ENCODE measurements around the gene LRP5. TPM values are rescaled to one million over a fixed set of nuclear protein-coding genes. Genes with fewer than 3 reads are reported as not detected.

Gene LRP5
- total RNA-seq, 1 donor from 2014 or later, result 44.3 TPM

GRCh38 chr11:68306636-68307035, 5.8 kb upstream of the LRP5 start:
- H3K9me3 Mint-ChIP-seq, result peaks cover 4% of the 10 kb centered on the region
- H3K27me3 Mint-ChIP-seq (ENCODE audit: low read depth), result no peaks in the 10 kb centered on the region
- no peak for DNase-seq (ENCODE audit: low read depth, low spot score)
- no peaks in the 10 kb centered on the region for H3K36me3 Mint-ChIP-seq (ENCODE audit: low read depth)
- H3K4me3 Mint-ChIP-seq, result peak overlapping the region; percentile 32
- no peak overlapping the region for H3K27ac Mint-ChIP-seq (ENCODE audit: unreplicated experiment)
- no peak for TF ChIP-seq CTCF (conservative IDR thresholded peaks at IDR 0.05)
- peaks cover 13% of the 10 kb centered on the region for H3K4me1 Mint-ChIP-seq

- TF ChIP-seq CTCF (conservative IDR thresholded peaks at IDR 0.05), result no peak
- Mint-ChIP-seq H3K36me3 (ENCODE audit: low read depth) (no peaks in the 10 kb centered on the region), H3K4me1 (peaks cover 13% of the 10 kb centered on the region), H3K9me3 (peaks cover 4% of the 10 kb centered on the region), H3K27ac (ENCODE audit: unreplicated experiment) (no peak overlapping the region), H3K27me3 (ENCODE audit: low read depth) (no peaks in the 10 kb centered on the region), H3K4me3 (no peak overlapping the region)
- no peak for DNase-seq (ENCODE audit: low read depth, low spot score)
These were observed 4.3 kb upstream of the LRP5 start for GRCh38 chr11:68308068-68308467.

DNA sequence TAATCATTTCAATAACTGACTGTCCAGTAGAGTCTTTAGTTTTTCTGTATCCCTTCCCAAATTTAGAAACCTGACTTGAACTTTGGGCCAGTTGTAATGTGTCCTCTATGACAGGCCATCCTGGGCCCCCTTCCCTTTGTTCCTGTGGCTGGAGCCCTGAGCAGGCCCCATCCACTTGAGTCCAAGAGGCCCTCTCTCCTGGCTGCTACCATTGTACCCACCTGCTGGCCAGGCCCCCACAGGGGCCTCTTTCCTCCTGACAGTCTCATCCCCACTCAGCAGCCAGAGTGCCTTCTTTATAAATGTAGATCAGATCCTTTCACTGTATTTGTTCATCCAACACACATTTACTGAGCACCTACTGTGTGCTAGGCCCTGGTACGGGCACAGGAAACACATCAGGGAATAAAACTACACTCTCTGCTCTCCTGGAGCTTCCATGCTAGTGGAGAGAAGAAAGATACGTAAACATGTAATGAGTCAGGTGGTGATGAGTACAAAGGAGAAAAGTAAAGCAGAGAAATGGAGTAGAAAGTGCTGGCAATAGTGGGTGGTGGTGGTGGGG, 2.7 kb upstream of the LRP5 start:
- DNase-seq (ENCODE audit: low read depth, low spot score), result no peak
- TF ChIP-seq CTCF (conservative IDR thresholded peaks at IDR 0.05), result no peak
- H3K36me3 Mint-ChIP-seq (ENCODE audit: low read depth), result no peaks in the 10 kb centered on the region
- H3K27ac Mint-ChIP-seq (ENCODE audit: unreplicated experiment), result no peak overlapping the region
- peaks cover 27% of the 10 kb centered on the region for H3K4me1 Mint-ChIP-seq
- peak overlapping the region; percentile 79 for H3K4me3 Mint-ChIP-seq
- no peaks in the 10 kb centered on the region for H3K27me3 Mint-ChIP-seq (ENCODE audit: low read depth)
- H3K9me3 Mint-ChIP-seq, result no peaks in the 10 kb centered on the region

DNA sequence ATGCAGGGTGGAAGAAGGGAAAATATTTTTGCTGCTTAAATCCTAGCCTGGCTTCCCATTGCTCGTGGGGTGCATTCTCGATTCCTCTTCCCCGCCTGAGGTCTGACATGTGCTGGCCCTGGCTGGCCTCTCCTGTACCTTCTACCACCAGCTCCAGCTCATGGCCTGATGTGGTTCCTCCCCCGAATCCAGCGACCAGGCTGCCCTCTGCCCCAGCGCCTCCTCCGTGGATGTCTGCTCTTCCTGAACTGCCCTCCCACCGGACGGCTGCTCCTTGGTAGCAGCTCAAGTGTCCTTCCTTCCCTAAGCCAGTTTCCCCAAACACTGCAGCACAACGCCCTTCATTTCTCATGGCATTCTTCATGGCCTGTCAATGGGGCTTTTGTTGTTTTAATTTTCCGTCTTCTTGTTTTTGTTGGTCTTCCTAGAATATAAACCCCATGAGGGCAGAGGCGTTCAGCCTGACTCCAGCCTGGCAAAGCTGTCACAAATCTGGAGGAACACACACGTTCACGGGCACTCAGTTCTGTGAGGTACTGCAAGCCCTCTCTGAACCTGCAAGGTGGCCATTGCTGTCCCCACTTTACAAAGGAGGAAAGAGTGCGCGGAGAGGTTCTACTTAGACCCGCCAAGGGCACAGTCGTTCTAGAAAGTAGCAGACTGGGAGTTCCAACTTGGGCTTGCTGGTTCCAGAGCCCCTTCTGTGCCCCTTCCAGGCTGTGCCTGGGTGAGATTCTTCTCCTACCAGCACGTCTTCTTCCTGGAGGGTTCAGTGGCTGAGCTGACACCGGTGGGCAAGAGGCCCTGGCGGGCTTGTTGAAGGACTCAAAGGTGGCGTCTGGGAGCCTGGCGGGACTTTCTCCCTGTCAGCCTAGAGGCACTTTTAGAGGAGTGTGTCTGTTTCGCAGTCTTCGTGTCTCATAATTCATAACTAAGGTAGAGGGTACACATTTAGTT, 953 bp upstream of the LRP5 start:
- TF ChIP-seq CTCF (conservative IDR thresholded peaks at IDR 0.05), result no peak
- H3K4me3 Mint-ChIP-seq, result peak overlapping the region; percentile 79
- no peaks in the 10 kb centered on the region for H3K9me3 Mint-ChIP-seq
- no peaks in the 10 kb centered on the region for H3K36me3 Mint-ChIP-seq (ENCODE audit: low read depth)
- H3K27me3 Mint-ChIP-seq (ENCODE audit: low read depth), result no peaks in the 10 kb centered on the region
- no peak for DNase-seq (ENCODE audit: low read depth, low spot score)
- no peak overlapping the region for H3K27ac Mint-ChIP-seq (ENCODE audit: unreplicated experiment)
- H3K4me1 Mint-ChIP-seq, result peaks cover 38% of the 10 kb centered on the region

DNA sequence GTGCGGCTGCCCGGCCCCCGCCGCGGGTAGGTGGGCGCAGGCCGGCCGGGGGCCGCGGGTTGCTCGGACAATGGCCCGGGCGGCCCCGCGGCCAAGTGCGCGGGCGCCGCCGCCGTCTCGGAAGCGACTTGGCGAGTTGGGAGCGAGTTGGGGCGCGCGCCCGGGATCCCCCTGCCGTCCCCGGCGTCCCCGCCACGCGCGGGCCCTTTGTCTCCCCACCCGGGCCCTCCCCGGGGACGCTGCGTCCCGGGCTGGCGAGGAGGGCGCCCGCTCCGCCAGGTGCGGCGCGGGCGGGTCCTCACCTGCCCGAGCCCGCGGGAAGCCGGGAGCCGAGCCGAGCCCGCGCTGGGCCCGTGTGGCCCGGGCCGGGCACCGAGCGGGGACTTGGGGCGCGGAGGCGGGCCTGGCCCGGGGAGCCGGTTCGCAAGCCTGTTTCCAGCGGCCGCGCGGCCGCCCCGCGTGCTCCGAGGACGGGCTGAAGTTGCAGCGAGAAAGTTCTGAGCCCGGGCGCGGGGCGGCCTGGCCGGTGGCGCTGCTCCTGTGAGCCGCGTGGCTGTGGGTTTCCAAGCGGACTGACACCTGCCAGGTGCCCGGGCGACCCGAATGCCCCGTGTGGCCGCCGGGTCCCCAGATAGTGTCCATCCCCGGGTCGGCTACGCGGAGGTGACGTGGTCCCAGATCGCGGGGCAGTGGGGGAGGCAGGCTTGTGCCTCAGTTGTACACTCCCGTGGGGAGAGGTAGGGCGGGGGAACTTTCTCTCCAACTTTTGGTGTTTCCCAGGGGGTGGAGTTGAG, 586 bp downstream of the LRP5 start:
- Mint-ChIP-seq H3K9me3 (no peaks in the 10 kb centered on the region), H3K27me3 (ENCODE audit: low read depth) (no peaks in the 10 kb centered on the region), H3K27ac (ENCODE audit: unreplicated experiment) (peak overlapping the region; percentile 91), H3K36me3 (ENCODE audit: low read depth) (no peaks in the 10 kb centered on the region), H3K4me3 (peak overlapping the region; percentile 98), H3K4me1 (peaks cover 41% of the 10 kb centered on the region)
- no peak for TF ChIP-seq CTCF (conservative IDR thresholded peaks at IDR 0.05)
- no peak for DNase-seq (ENCODE audit: low read depth, low spot score)
